Suprapubic skin (tissue), 3 donors: ENCODE results near the gene PYGO2.

Experiments
- CTCF ChIP-seq, 2 donors: fragments of 200-600 bp in 1 of 2; fragments of 450-650 bp in 1 of 2; sonication (generic) in 1 of 2; IDR thresholded peaks; one replicate each; pipeline ENCODE4 v1.5.1; 2016 to 2019; ENCODE audit warnings: antibody characterized with exemption in 2 of 2, mild to moderate bottlenecking in 1 of 2, moderate library complexity in 1 of 2
- POLR2AphosphoS5 ChIP-seq, 3 donors: sonication (generic); formaldehyde crosslinking; IDR thresholded peaks; one replicate each; pipeline ENCODE4 v1.6.1; 2017; ENCODE audit warnings: antibody characterized with exemption in 3 of 3

- TF ChIP-seq CTCF (IDR thresholded peaks at IDR 0.05): no peak
- no peak for TF ChIP-seq POLR2AphosphoS5 (IDR thresholded peaks at IDR 0.05)
Observed at GRCh38 chr1:154912755-154913154, 48.8 kb downstream of the PYGO2 start.
